HepG2 (cell line): Measurements from ENCODE around the gene COG4. TPM values are rescaled to one million over a fixed set of nuclear protein-coding genes. Genes with fewer than 3 reads are reported as not detected.

Source experiments
- ASH2L ChIP-seq: fragments of 300-600, 200-600 bp; sonication (generic); IDR thresholded peaks from 2 replicates; pipeline ENCODE4 v1.7.0; 2017; ENCODE audit warnings: low read depth, mild to moderate bottlenecking, moderate library complexity, mixed read lengths, low read length; ENCODE audit not compliant: insufficient read length
- DRAP1 ChIP-seq: IDR thresholded peaks from 2 replicates; pipeline ENCODE4 v1.6.1; 2016; ENCODE audit warnings: missing genetic modification reagents, missing compliant biosample characterization
- EZH2 ChIP-seq: conservative IDR thresholded peaks from 2 replicates; pipeline ENCODE4 v1.6.1; 2012; ENCODE audit warnings: mild to moderate bottlenecking, low read depth, low read length, moderate library complexity
- FOXK2 ChIP-seq: fragments of 450-650 bp; IDR thresholded peaks from 2 replicates; pipeline ENCODE4 v1.6.1; 2016
- HOXA5 ChIP-seq: sonication (generic); formaldehyde crosslinking; IDR thresholded peaks from 2 replicates; pipeline ENCODE4 v1.4.0; 2020; ENCODE audit warnings: missing genetic modification reagents
- JUNB ChIP-seq: sonication (generic); formaldehyde crosslinking; IDR thresholded peaks from 2 replicates; pipeline ENCODE4 v1.8.0; 2022; ENCODE audit warnings: missing genetic modification reagents, mild to moderate bottlenecking, borderline replicate concordance
- PAXIP1 ChIP-seq: sonication (generic); formaldehyde crosslinking; conservative IDR thresholded peaks from 2 replicates; pipeline ENCODE4 v1.4.0; 2020; ENCODE audit warnings: mild to moderate bottlenecking, missing genetic modification reagents, moderate library complexity
- SAFB2 ChIP-seq: sonication (generic); formaldehyde crosslinking; IDR thresholded peaks from 2 replicates; pipeline ENCODE4 v1.5.1; 2020; ENCODE audit warnings: missing genetic modification reagents, low read depth, mild to moderate bottlenecking, borderline replicate concordance
- SRSF9 ChIP-seq: fragments of 200-400 bp; formaldehyde crosslinking; IDR thresholded peaks from 2 replicates; pipeline ENCODE4 v1.6.1; 2018; ENCODE audit warnings: borderline replicate concordance, mild to moderate bottlenecking, low read depth, low read length; ENCODE audit not compliant: insufficient read depth, poor library complexity, severe bottlenecking
- TBX3 ChIP-seq: fragments of 450-650 bp; IDR thresholded peaks from 2 replicates; pipeline ENCODE4 v1.6.1; 2017; ENCODE audit warnings: antibody characterized with exemption, mild to moderate bottlenecking, inconsistent platforms, borderline replicate concordance
- TRIM24 ChIP-seq: sonication (generic); formaldehyde crosslinking; IDR thresholded peaks from 2 replicates; pipeline ENCODE4 v1.8.0; 2022; ENCODE audit warnings: mild to moderate bottlenecking, missing genetic modification reagents
- YEATS2 ChIP-seq: sonication (generic); formaldehyde crosslinking; IDR thresholded peaks from 2 replicates; pipeline ENCODE4 v1.4.0; 2020; ENCODE audit warnings: missing genetic modification reagents, borderline replicate concordance
- ZFP37 ChIP-seq: sonication (generic); formaldehyde crosslinking; IDR thresholded peaks from 2 replicates; pipeline ENCODE4 v1.4.0; 2020; ENCODE audit warnings: missing genetic modification reagents, borderline replicate concordance
- ZNF292 ChIP-seq: sonication (generic); formaldehyde crosslinking; IDR thresholded peaks from 2 replicates; pipeline ENCODE4 v1.8.1; 2022; ENCODE audit warnings: mild to moderate bottlenecking, low read depth, missing genetic modification reagents, borderline replicate concordance
- ZNF30 ChIP-seq: sonication (generic); formaldehyde crosslinking; IDR thresholded peaks from 2 replicates; pipeline ENCODE4 v1.5.0; 2020; ENCODE audit warnings: mild to moderate bottlenecking, missing genetic modification reagents
- ZNF441 ChIP-seq: sonication (generic); formaldehyde crosslinking; IDR thresholded peaks from 2 replicates; pipeline ENCODE4 v1.7.0; 2021; ENCODE audit warnings: missing genetic modification reagents, borderline replicate concordance
- ZNF749 ChIP-seq: sonication (generic); formaldehyde crosslinking; IDR thresholded peaks from 2 replicates; pipeline ENCODE4 v1.8.0; 2022; ENCODE audit warnings: mild to moderate bottlenecking, missing genetic modification reagents, moderate library complexity, borderline replicate concordance
- ZNF788 ChIP-seq: sonication (generic); formaldehyde crosslinking; IDR thresholded peaks from 2 replicates; pipeline ENCODE4 v1.5.0; 2020; ENCODE audit warnings: mild to moderate bottlenecking, missing genetic modification reagents, borderline replicate concordance
- polyA plus RNA-seq, 8 experiments: library from polyadenylated mRNA; depleted of rRNA in 3 of 8; stranded (reverse) in 7 of 8; unstranded in 1 of 8; fragments of >200 nt; fragmentation: Illumina TruSeq in 4 of 8; extraction: Trizol in 4 of 8; gene quantifications; 2 replicates each; pipeline versions ENCODE4 v1.2.1 to v1.2.3, GENCODE V29; 2011 to 2016; ENCODE audit warnings: low read depth in 4 of 8, missing spikeins in 1 of 8, mixed read lengths in 1 of 8; ENCODE audit not compliant: insufficient read depth in 1 of 8
- total RNA-seq, 5 experiments: library from RNA; depleted of rRNA; stranded (reverse); fragments of >200 nt; fragmentation: Illumina TruSeq; extraction: Trizol; gene quantifications; 2 replicates each; pipeline ENCODE4 v1.2.3, GENCODE V29; 2016; ENCODE audit warnings: low read depth in 1 of 5
- TF ChIP-seq, protein P1 (sequence below): sonication (generic); formaldehyde crosslinking; IDR thresholded peaks from 2 replicates; pipeline ENCODE4 v1.4.0; 2020; ENCODE audit warnings: missing genetic modification reagents, mild to moderate bottlenecking, borderline replicate concordance
- TF ChIP-seq, protein P2 (sequence below): IDR thresholded peaks from 2 replicates; pipeline ENCODE4 v1.6.1; 2016; ENCODE audit warnings: missing compliant biosample characterization, missing genetic modification reagents, borderline replicate concordance

The COG4 gene
- total and polyA plus RNA-seq, 2 of the 13 experiments (the other 11 are each of a cell fraction or from before 2014, with no cell fraction given): 51.1 to 73.8 TPM

- TF ChIP-seq FOXK2: no peak
- TF ChIP-seq ZNF441 (CRISPR knock-in tag): no peak
- TF ChIP-seq, protein P1, sequence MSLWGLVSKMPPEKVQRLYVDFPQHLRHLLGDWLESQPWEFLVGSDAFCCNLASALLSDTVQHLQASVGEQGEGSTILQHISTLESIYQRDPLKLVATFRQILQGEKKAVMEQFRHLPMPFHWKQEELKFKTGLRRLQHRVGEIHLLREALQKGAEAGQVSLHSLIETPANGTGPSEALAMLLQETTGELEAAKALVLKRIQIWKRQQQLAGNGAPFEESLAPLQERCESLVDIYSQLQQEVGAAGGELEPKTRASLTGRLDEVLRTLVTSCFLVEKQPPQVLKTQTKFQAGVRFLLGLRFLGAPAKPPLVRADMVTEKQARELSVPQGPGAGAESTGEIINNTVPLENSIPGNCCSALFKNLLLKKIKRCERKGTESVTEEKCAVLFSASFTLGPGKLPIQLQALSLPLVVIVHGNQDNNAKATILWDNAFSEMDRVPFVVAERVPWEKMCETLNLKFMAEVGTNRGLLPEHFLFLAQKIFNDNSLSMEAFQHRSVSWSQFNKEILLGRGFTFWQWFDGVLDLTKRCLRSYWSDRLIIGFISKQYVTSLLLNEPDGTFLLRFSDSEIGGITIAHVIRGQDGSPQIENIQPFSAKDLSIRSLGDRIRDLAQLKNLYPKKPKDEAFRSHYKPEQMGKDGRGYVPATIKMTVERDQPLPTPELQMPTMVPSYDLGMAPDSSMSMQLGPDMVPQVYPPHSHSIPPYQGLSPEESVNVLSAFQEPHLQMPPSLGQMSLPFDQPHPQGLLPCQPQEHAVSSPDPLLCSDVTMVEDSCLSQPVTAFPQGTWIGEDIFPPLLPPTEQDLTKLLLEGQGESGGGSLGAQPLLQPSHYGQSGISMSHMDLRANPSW (CRISPR knock-in tag): no peak
- no peak for TF ChIP-seq YEATS2
- TF ChIP-seq TRIM24: no peak
- no peak for TF ChIP-seq ZNF292
- 0 out of 2 replicates have a peak, but pooled peaks have one; percentile 31 for TF ChIP-seq ZNF788 (CRISPR knock-in tag)
- TF ChIP-seq SRSF9: no peak
- no peak for TF ChIP-seq EZH2
- TF ChIP-seq ZNF749 (CRISPR knock-in tag): no peak
- no peak for TF ChIP-seq ZFP37 (CRISPR knock-in tag)
- TF ChIP-seq DRAP1: no peak
- no peak for TF ChIP-seq HOXA5
- no peak for TF ChIP-seq JUNB (CRISPR knock-in tag)
- TF ChIP-seq ZNF30 (CRISPR knock-in tag): no peak
- TF ChIP-seq, protein P2, sequence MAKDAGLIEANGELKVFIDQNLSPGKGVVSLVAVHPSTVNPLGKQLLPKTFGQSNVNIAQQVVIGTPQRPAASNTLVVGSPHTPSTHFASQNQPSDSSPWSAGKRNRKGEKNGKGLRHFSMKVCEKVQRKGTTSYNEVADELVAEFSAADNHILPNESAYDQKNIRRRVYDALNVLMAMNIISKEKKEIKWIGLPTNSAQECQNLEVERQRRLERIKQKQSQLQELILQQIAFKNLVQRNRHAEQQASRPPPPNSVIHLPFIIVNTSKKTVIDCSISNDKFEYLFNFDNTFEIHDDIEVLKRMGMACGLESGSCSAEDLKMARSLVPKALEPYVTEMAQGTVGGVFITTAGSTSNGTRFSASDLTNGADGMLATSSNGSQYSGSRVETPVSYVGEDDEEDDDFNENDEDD (CRISPR knock-in tag): no peak
- TF ChIP-seq PAXIP1 (CRISPR knock-in tag): peak; percentile 27; the same call in 1 of the 2 replicates
- TF ChIP-seq ASH2L: no peak
- TF ChIP-seq TBX3: no peak
- no peak for TF ChIP-seq SAFB2 (CRISPR knock-in tag)
Measured at GRCh38 chr16:70437017-70437581, 86.3 kb downstream of the COG4 start (continued).
